ENCODE data around the gene CEP350.

GRCh38 chr1:179966551-179966950 lies 11.9 kb downstream of the CEP350 start:
- TF ChIP-seq POLR2AphosphoS5 (IDR thresholded peaks at IDR 0.05; ENCODE audit: insufficient read depth in 1 of 2, low read depth in 1 of 2) (no peak), CTCF (IDR thresholded peaks at IDR 0.05) (no peak), POLR2A (IDR thresholded peaks at IDR 0.05) (no peak)
